Trophoblast cell (in vitro differentiated cells and primary cell): ENCODE results near the gene ZNF618.

Experiments
- DNase-seq, 2 donors: peaks; one replicate each; pipeline ENCODE4 v3.0.0-alpha.2; 2016
- H2AFZ ChIP-seq: 2 replicates; pipeline ENCODE4 v1.6.1; 2013; ENCODE audit warnings: low read length, moderate library complexity, mild to moderate bottlenecking; ENCODE audit not compliant: insufficient read depth, poor library complexity
- H2AK5ac ChIP-seq: 2 replicates; pipeline ENCODE4 v1.6.1; 2013; ENCODE audit warnings: mild to moderate bottlenecking, low read length
- H2BK120ac ChIP-seq: 2 replicates; pipeline ENCODE4 v1.6.1; 2013; ENCODE audit warnings: low read length, mild to moderate bottlenecking, moderate library complexity; ENCODE audit not compliant: insufficient read depth, poor library complexity
- H2BK12ac ChIP-seq: 2 replicates; pipeline ENCODE4 v1.6.1; 2013; ENCODE audit warnings: mild to moderate bottlenecking, low read length, moderate library complexity
- H2BK5ac ChIP-seq: 2 replicates; pipeline ENCODE4 v1.6.1; 2013; ENCODE audit warnings: low read length, low read depth, moderate library complexity, mild to moderate bottlenecking; ENCODE audit not compliant: poor library complexity
- H3K14ac ChIP-seq: 2 replicates; pipeline ENCODE4 v1.6.1; 2013; ENCODE audit warnings: mild to moderate bottlenecking, low read length
- H3K18ac ChIP-seq: 2 replicates; pipeline ENCODE4 v1.6.1; 2013; ENCODE audit warnings: mild to moderate bottlenecking, low read length
- H3K23ac ChIP-seq: 2 replicates; pipeline ENCODE4 v1.6.1; 2013; ENCODE audit warnings: low read length
- H3K27ac ChIP-seq: 2 replicates; pipeline ENCODE4 v1.5.1; 2013; ENCODE audit warnings: low read depth, mild to moderate bottlenecking, inconsistent platforms, low read length, moderate library complexity
- H3K27me3 ChIP-seq: 2 replicates; pipeline ENCODE4 v1.6.1; 2013; ENCODE audit warnings: inconsistent platforms, mild to moderate bottlenecking, low read length, moderate library complexity; ENCODE audit not compliant: insufficient read depth
- H3K36me3 ChIP-seq, 2 experiments: 1 replicate in 1 of 2; 2 replicates in 1 of 2; pipeline ENCODE4 v1.6.1; 2013; ENCODE audit warnings: low read length in 2 of 2, mild to moderate bottlenecking in 2 of 2, moderate library complexity in 1 of 2; ENCODE audit not compliant: insufficient read depth in 2 of 2, control insufficient read depth in 1 of 2
- H3K4ac ChIP-seq: 2 replicates; pipeline ENCODE4 v1.6.1; 2013; ENCODE audit warnings: low read depth, mild to moderate bottlenecking, low read length, moderate library complexity
- H3K4me1 ChIP-seq, 2 experiments: 1 replicate in 1 of 2; 2 replicates in 1 of 2; pipeline ENCODE4 v1.6.1; 2013; ENCODE audit warnings: low read length in 2 of 2, mild to moderate bottlenecking in 2 of 2, moderate library complexity in 1 of 2; ENCODE audit not compliant: insufficient read depth in 2 of 2, control insufficient read depth in 1 of 2
- H3K4me2 ChIP-seq: 2 replicates; pipeline ENCODE4 v1.6.1; 2013; ENCODE audit warnings: inconsistent platforms, mild to moderate bottlenecking, low read length, moderate library complexity
- H3K4me3 ChIP-seq: 2 replicates; pipeline ENCODE4 v1.5.1; 2013; ENCODE audit warnings: mild to moderate bottlenecking, low read depth, low read length, inconsistent platforms
- H3K79me1 ChIP-seq: one replicate; pipeline ENCODE4 v1.6.1; 2013; ENCODE audit warnings: low read length
- H3K79me2 ChIP-seq: 2 replicates; pipeline ENCODE4 v1.6.1; 2013; ENCODE audit warnings: low read length, mild to moderate bottlenecking; ENCODE audit not compliant: control insufficient read depth, insufficient read depth, poor library complexity
- H3K9ac ChIP-seq: 2 replicates; pipeline ENCODE4 v1.6.1; 2013; ENCODE audit warnings: mild to moderate bottlenecking, low read length
- H3K9me3 ChIP-seq: 2 replicates; pipeline ENCODE4 v1.6.1; 2013; ENCODE audit warnings: low read depth, mild to moderate bottlenecking, control low read depth, inconsistent platforms, low read length; ENCODE audit not compliant: insufficient read depth
- H4K12ac ChIP-seq: 2 replicates; pipeline ENCODE4 v1.6.1; 2013; ENCODE audit warnings: low read depth, mild to moderate bottlenecking, low read length, moderate library complexity
- H4K8ac ChIP-seq: 2 replicates; pipeline ENCODE4 v1.6.1; 2013; ENCODE audit warnings: low read depth, mild to moderate bottlenecking, low read length, moderate library complexity
- H4K91ac ChIP-seq: one replicate; pipeline ENCODE4 v1.6.1; 2013; ENCODE audit warnings: low read depth, mild to moderate bottlenecking, low read length, moderate library complexity
- WGBS: extraction: QIAGEN DNeasy Blood & Tissue Kit; methylation state at CpG from one replicate; pipeline ENCODE4 v1.1.7; 2013; ENCODE audit warnings: missing lambda C conversion rate; ENCODE audit not compliant: insufficient read length, insufficient coverage; ENCODE audit errors: extremely low coverage; 5-methylcytosine and 5-hydroxymethylcytosine counted together

Gene ZNF618

GRCh38 chr9:113927277-113927676 is 51.2 kb downstream of the ZNF618 start:
- Histone ChIP-seq H3K79me2 (no peaks in the 10 kb centered on the region), H2AFZ (no peak overlapping the region)

DNA sequence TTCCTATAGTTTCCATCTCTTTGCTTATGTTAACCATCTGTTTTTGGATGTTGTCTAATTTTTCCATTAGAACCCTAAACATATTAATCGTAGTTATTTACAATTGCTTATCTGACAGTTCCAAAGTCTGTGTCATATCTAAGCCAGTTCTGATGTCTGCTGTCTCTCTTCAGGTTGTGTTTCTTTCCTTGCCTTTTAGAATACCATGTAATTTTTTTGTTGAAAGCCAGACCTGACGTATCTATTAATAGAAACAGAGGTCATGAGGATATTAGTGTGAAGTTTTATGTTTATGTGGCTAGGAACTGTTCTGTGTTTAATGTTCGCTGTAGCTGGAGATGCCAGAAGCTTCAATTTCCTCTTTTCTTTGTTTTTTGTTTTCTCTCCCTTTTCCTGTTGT is 52.2 kb downstream of the ZNF618 start:
- H4K8ac ChIP-seq: no peak overlapping the region
- H4K91ac ChIP-seq: no peak overlapping the region
- no peaks in the 10 kb centered on the region for H3K79me1 ChIP-seq
- H2AFZ ChIP-seq: no peak overlapping the region
- no peaks in the 10 kb centered on the region for H3K9me3 ChIP-seq
- no peak overlapping the region for H2AK5ac ChIP-seq
- H3K4me3 ChIP-seq: no peak overlapping the region
- no peak overlapping the region for H3K14ac ChIP-seq
- no peaks in the 10 kb centered on the region for H3K36me3 ChIP-seq
- no peak overlapping the region for H3K27ac ChIP-seq
- H3K23ac ChIP-seq: no peak overlapping the region
- no peaks in the 10 kb centered on the region for H3K4me1 ChIP-seq
- no peak overlapping the region for H2BK120ac ChIP-seq
- no peaks in the 10 kb centered on the region for H3K79me2 ChIP-seq
- H3K4me2 ChIP-seq: no peak overlapping the region
- WGBS: no CpG with 5 or more reads among the region's 3 CpGs
- H3K4ac ChIP-seq: no peak overlapping the region
- no peak overlapping the region for H2BK5ac ChIP-seq
- H4K12ac ChIP-seq: no peak overlapping the region
- no peak for DNase-seq
- H3K18ac ChIP-seq: no peak overlapping the region
- H2BK12ac ChIP-seq: no peak overlapping the region
- H3K27me3 ChIP-seq: no peaks in the 10 kb centered on the region
- no peak overlapping the region for H3K9ac ChIP-seq

More at GRCh38 chr9:113927277-113927676, 51.2 kb downstream of the ZNF618 start:
- no peaks in the 10 kb centered on the region for H3K36me3 ChIP-seq
- no peak overlapping the region for H2BK12ac ChIP-seq
- no peak overlapping the region for H4K91ac ChIP-seq
- H3K79me1 ChIP-seq: no peaks in the 10 kb centered on the region
- no peak overlapping the region for H2BK120ac ChIP-seq
- H3K18ac ChIP-seq: no peak overlapping the region
- H3K27ac ChIP-seq: no peak overlapping the region
- no peak overlapping the region for H2AK5ac ChIP-seq
- no peak overlapping the region for H3K4ac ChIP-seq
- H3K4me2 ChIP-seq: no peak overlapping the region
- H3K9me3 ChIP-seq: no peaks in the 10 kb centered on the region
- H3K23ac ChIP-seq: no peak overlapping the region
- H3K27me3 ChIP-seq: no peaks in the 10 kb centered on the region
- no peak overlapping the region for H4K8ac ChIP-seq
- H3K4me3 ChIP-seq: no peak overlapping the region
- H4K12ac ChIP-seq: no peak overlapping the region
- no peak overlapping the region for H3K14ac ChIP-seq
- H3K4me1 ChIP-seq: no peaks in the 10 kb centered on the region
- no CpG with 5 or more reads among the region's 2 CpGs for WGBS
- H3K9ac ChIP-seq: no peak overlapping the region
- no peak for DNase-seq
- no peak overlapping the region for H2BK5ac ChIP-seq

GRCh38 chr9:113929634-113930389 is 53.7 kb downstream of the ZNF618 start:
- no peak overlapping the region for H4K91ac ChIP-seq
- no peak overlapping the region for H3K4me2 ChIP-seq
- no peak overlapping the region for H3K23ac ChIP-seq
- H3K36me3 ChIP-seq: no peaks in the 10 kb centered on the region
- no peak overlapping the region for H2BK12ac ChIP-seq
- no peaks in the 10 kb centered on the region for H3K27me3 ChIP-seq
- no peak overlapping the region for H2AFZ ChIP-seq
- H3K14ac ChIP-seq: no peak overlapping the region
- no peak overlapping the region for H2AK5ac ChIP-seq
- WGBS: no CpG with 5 or more reads among the region's 6 CpGs
- H3K79me2 ChIP-seq: no peaks in the 10 kb centered on the region
- H2BK120ac ChIP-seq: no peak overlapping the region
- no peaks in the 10 kb centered on the region for H3K9me3 ChIP-seq
- H3K4me3 ChIP-seq: no peak overlapping the region
- no peak overlapping the region for H2BK5ac ChIP-seq
- no peaks in the 10 kb centered on the region for H3K79me1 ChIP-seq
- H3K4ac ChIP-seq: no peak overlapping the region
- DNase-seq: no peak
- H3K18ac ChIP-seq: no peak overlapping the region
- H4K8ac ChIP-seq: no peak overlapping the region
- H3K4me1 ChIP-seq: no peaks in the 10 kb centered on the region
- H3K9ac ChIP-seq: no peak overlapping the region
- no peak overlapping the region for H4K12ac ChIP-seq
- H3K27ac ChIP-seq: no peak overlapping the region

GRCh38 chr9:113930390-113930783 is 54.3 kb downstream of the ZNF618 start:
- H3K4me3 ChIP-seq: no peak overlapping the region
- no peak overlapping the region for H2AK5ac ChIP-seq
- no peak overlapping the region for H3K4me2 ChIP-seq
- no peaks in the 10 kb centered on the region for H3K79me2 ChIP-seq
- no peak overlapping the region for H3K4ac ChIP-seq
- no CpG with 5 or more reads among the region's 5 CpGs for WGBS
- H3K14ac ChIP-seq: no peak overlapping the region
- H2BK5ac ChIP-seq: no peak overlapping the region
- H2BK12ac ChIP-seq: no peak overlapping the region
- H3K79me1 ChIP-seq: no peaks in the 10 kb centered on the region
- H3K27ac ChIP-seq: no peak overlapping the region
- no peak overlapping the region for H2AFZ ChIP-seq
- no peak overlapping the region for H2BK120ac ChIP-seq
- no peak overlapping the region for H3K23ac ChIP-seq
- no peaks in the 10 kb centered on the region for H3K36me3 ChIP-seq
- no peak overlapping the region for H3K9ac ChIP-seq
- H3K9me3 ChIP-seq: no peaks in the 10 kb centered on the region
- H3K4me1 ChIP-seq: no peaks in the 10 kb centered on the region
- no peaks in the 10 kb centered on the region for H3K27me3 ChIP-seq
- H4K91ac ChIP-seq: no peak overlapping the region
- no peak for DNase-seq
- H3K18ac ChIP-seq: no peak overlapping the region
- no peak overlapping the region for H4K8ac ChIP-seq
- H4K12ac ChIP-seq: no peak overlapping the region
